MCF 10A (cell line): Measurements from ENCODE around the gene OLFML2A. TPM values are rescaled to one million over a fixed set of nuclear protein-coding genes. Genes with fewer than 3 reads are reported as not detected.
"Not testable (repeated sequence)": the region's sequence is repeated elsewhere in the genome, so short reads cannot be mapped to it uniquely, and the experiment has no call there.

Experiments
- BruUV-seq: library from RNA; stranded (reverse); fragments of 400-500 nt; replicated peaks from 2 replicates; lab custom pipeline; 2021; lab: Mats Ljungman, UMichigan
- CTCF ChIA-PET: fragments of 300-600 bp; sonication (Branson Sonifier 250); formaldehyde crosslinking; extraction: SDS; loops from one replicate; lab custom pipeline; 2021; ENCODE audit warnings: antibody characterized with exemption, inconsistent platforms; lab: Yijun Ruan, JAX
- POLR2A ChIA-PET: fragments of 300-600, 350-650 bp; sonication (Branson Sonifier 250); formaldehyde crosslinking; extraction: SDS; loops from one replicate; lab custom pipeline; 2020; ENCODE audit warnings: antibody characterized with exemption, inconsistent platforms; lab: Yijun Ruan, JAX
- DNase-seq: peaks from one replicate; pipeline ENCODE4 v3.0.0-alpha.2; 2018; ENCODE audit not compliant: unreplicated experiment
- H3K27ac Mint-ChIP-seq: one replicate; pipeline ENCODE4 v1.8.0; 2022; ENCODE audit warnings: mild to moderate bottlenecking, low read depth, mixed read lengths; ENCODE audit not compliant: unreplicated experiment
- H3K27me3 Mint-ChIP-seq: one replicate; pipeline ENCODE4 v1.8.0; 2022; ENCODE audit warnings: mixed read lengths; ENCODE audit not compliant: insufficient read depth, unreplicated experiment
- H3K36me3 Mint-ChIP-seq: one replicate; pipeline ENCODE4 v1.8.0; 2022; ENCODE audit warnings: mild to moderate bottlenecking, moderate library complexity, mixed read lengths; ENCODE audit not compliant: insufficient read depth, unreplicated experiment
- H3K4me1 Mint-ChIP-seq: one replicate; pipeline ENCODE4 v1.8.0; 2022; ENCODE audit warnings: mixed read lengths; ENCODE audit not compliant: insufficient read depth, unreplicated experiment
- H3K4me3 Mint-ChIP-seq: one replicate; pipeline ENCODE4 v1.8.0; 2022; ENCODE audit warnings: mild to moderate bottlenecking, moderate library complexity, mixed read lengths; ENCODE audit not compliant: unreplicated experiment
- H3K9me3 Mint-ChIP-seq: one replicate; pipeline ENCODE4 v1.8.0; 2022; ENCODE audit warnings: mixed read lengths; ENCODE audit not compliant: unreplicated experiment
- CTCF ChIP-seq: fragments of 200-600 bp; IDR thresholded peaks from one replicate; pipeline ENCODE4 v1.8.0; 2022; ENCODE audit warnings: antibody characterized with exemption, mild to moderate bottlenecking; ENCODE audit not compliant: unreplicated experiment
- intact Hi-C: fragments of 100-400 bp; cut with micrococcal nuclease; formaldehyde crosslinking; loops from 2 replicates; pipeline ENCODE4 v1.14.1; 2022
- total RNA-seq: library from RNA; stranded (reverse); gene quantifications from 2 replicates; pipeline ENCODE4 v1.2.3, GENCODE V29; 2022

The OLFML2A gene
- total RNA-seq, 1 experiment from 2014 or later: 0.21 TPM

GRCh38 chr9:124770359-124771020, 6.4 kb upstream of the OLFML2A start:
- no peak for TF ChIP-seq CTCF
- Mint-ChIP-seq H3K4me3 (peak overlapping the region; percentile 99), H3K9me3 (no peaks in the 10 kb centered on the region), H3K36me3 (no peaks in the 10 kb centered on the region), H3K27me3 (no peaks in the 10 kb centered on the region), H3K27ac (peak overlapping the region; percentile 51), H3K4me1 (peaks cover 25% of the 10 kb centered on the region)
- POLR2A ChIA-PET: interaction anchor here (0.6 to 10.8 kb wide), 18 partner anchors 9 to 171 kb away, joined by 3 to 299 read pairs (median 6); partner anchors contain the start of genes ARPC5L, RPL35 and WDR38
- CTCF ChIA-PET: interaction anchor here (0.5 to 13.3 kb wide), 16 partner anchors 8 to 1228 kb away, joined by 3 to 927 read pairs (median 4); partner anchors contain the start of genes ARPC5L, RPL35 and WDR38
- BruUV-seq: no TSS peak
- intact Hi-C loops: loop anchor here (2.0 to 5.0 kb wide), 4 partner anchors 67 to 1722 kb away; partner anchors contain the start of gene SCAI
- no peak for DNase-seq

GRCh38 chr9:124771021-124771866, 5.7 kb upstream of the OLFML2A start, which contains the start of gene NR6A1:
NR6A1 (minus strand) TSS chr9:124771311.
- Mint-ChIP-seq H3K9me3 (no peaks in the 10 kb centered on the region), H3K27me3 (peaks cover 6% of the 10 kb centered on the region), H3K27ac (peak within 1 kb of the TSS; percentile 99), H3K36me3 (no peaks in the 10 kb centered on the region), H3K4me1 (peaks cover 25% of the 10 kb centered on the region), H3K4me3 (peak within 1 kb of the TSS; percentile 99)
- TF ChIP-seq CTCF: no peak
- intact Hi-C loops: loop anchor here (2.0 to 5.0 kb wide), 4 partner anchors 66 to 1721 kb away; partner anchors contain the start of gene SCAI
- no TSS peak for BruUV-seq
- ChIA-PET POLR2A (interaction anchor here (0.6 to 10.8 kb wide), 20 partner anchors 9 to 372 kb away, joined by 3 to 299 read pairs (median 5); partner anchors contain the start of genes ARPC5L, RPL35, SCAI and WDR38), CTCF (interaction anchor here (0.6 to 13.3 kb wide), 19 partner anchors 8 to 1227 kb away, joined by 3 to 927 read pairs (median 4); partner anchors contain the start of genes ARPC5L, RPL35 and WDR38)
- peak; percentile 97 for DNase-seq

GRCh38 chr9:124771867-124772679, 4.9 kb upstream of the OLFML2A start:
- TF ChIP-seq CTCF: peak; percentile 93
- H3K27me3 Mint-ChIP-seq: peaks cover 9% of the 10 kb centered on the region
- peak overlapping the region; percentile 99 for H3K4me3 Mint-ChIP-seq
- POLR2A ChIA-PET: interaction anchor here (0.6 to 10.8 kb wide), 14 partner anchors 33 to 371 kb away, joined by 3 to 299 read pairs (median 7); partner anchors contain the start of genes ARPC5L, RPL35, SCAI and WDR38
- peak overlapping the region; percentile 99 for H3K27ac Mint-ChIP-seq
- intact Hi-C loops: loop anchor here (2.0 to 5.0 kb wide), 4 partner anchors 65 to 1720 kb away; partner anchors contain the start of gene SCAI
- no TSS peak for BruUV-seq
- no peaks in the 10 kb centered on the region for H3K9me3 Mint-ChIP-seq
- peaks cover 30% of the 10 kb centered on the region for H3K4me1 Mint-ChIP-seq
- peak; percentile 74 for DNase-seq
- no peaks in the 10 kb centered on the region for H3K36me3 Mint-ChIP-seq
- CTCF ChIA-PET: interaction anchor here (0.7 to 13.3 kb wide), 19 partner anchors 9 to 1456 kb away, joined by 3 to 927 read pairs (median 5); partner anchors contain the start of genes ARPC5L, RPL35 and WDR38

GRCh38 chr9:124772877-124773276, 4.1 kb upstream of the OLFML2A start:
- not testable (repeated sequence) for H3K27ac Mint-ChIP-seq, H3K27me3 Mint-ChIP-seq, H3K36me3 Mint-ChIP-seq, DNase-seq, H3K9me3 Mint-ChIP-seq, BruUV-seq
- intact Hi-C loops: loop anchor here (5.0 kb wide), 2 partner anchors 64 to 1719 kb away; no protein-coding TSS in a partner anchor
- Mint-ChIP-seq H3K4me3 (peak overlapping the region; percentile 99), H3K4me1 (peaks cover 30% of the 10 kb centered on the region)
- POLR2A ChIA-PET: interaction anchor here (0.6 to 10.8 kb wide), 6 partner anchors 42 to 557 kb away, joined by 3 to 299 read pairs (median 12); partner anchors contain the start of genes ARPC5L, RPL35 and WDR38
- CTCF ChIA-PET: interaction anchor here (0.7 to 13.3 kb wide), 13 partner anchors 10 to 121 kb away, joined by 3 to 927 read pairs (median 12); partner anchors contain the start of genes ARPC5L, RPL35 and WDR38
